GM18502 (cell line): ENCODE data around the gene ETNPPL.

Experiments used
- ATAC-seq: cut with Tn5 transposase; IDR thresholded peaks from one replicate; pipeline ENCODE4 v1.9.1; 2021; ENCODE audit warnings: mild to moderate bottlenecking; ENCODE audit not compliant: unreplicated experiment, poor library complexity

ETNPPL gene

GRCh38 chr4:108702960-108703359, 59.9 kb downstream of the ETNPPL start:
- peak; percentile 58 for ATAC-seq

GRCh38 chr4:108700081-108700757, 62.6 kb downstream of the ETNPPL start:
- no peak for ATAC-seq

- no peak for ATAC-seq
Observed at GRCh38 chr4:108696160-108696559, 66.7 kb downstream of the ETNPPL start.

GRCh38 chr4:108695062-108695461, 67.8 kb downstream of the ETNPPL start:
- ATAC-seq: no peak

DNA sequence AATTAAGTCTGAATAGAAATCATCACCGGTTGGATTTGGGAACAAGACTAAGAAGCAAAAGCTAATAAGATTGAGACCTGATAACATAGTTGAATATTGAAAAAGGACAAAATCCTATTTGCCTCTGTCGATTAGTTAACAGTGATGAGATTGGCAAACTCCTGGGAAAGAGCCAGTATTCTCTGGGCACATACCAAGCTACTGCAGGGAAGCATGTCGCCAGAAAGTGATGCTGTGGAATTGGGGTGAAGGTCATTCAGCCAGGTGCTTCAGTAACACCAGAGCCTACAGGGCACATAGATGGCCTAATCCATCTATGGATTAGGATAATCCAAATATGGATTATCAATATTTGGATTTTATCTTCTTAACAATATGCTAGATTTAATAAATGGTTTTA, 68.4 kb downstream of the ETNPPL start:
- no peak for ATAC-seq

- no peak for ATAC-seq
Observed at GRCh38 chr4:108693819-108694218, 69.0 kb downstream of the ETNPPL start.

DNA sequence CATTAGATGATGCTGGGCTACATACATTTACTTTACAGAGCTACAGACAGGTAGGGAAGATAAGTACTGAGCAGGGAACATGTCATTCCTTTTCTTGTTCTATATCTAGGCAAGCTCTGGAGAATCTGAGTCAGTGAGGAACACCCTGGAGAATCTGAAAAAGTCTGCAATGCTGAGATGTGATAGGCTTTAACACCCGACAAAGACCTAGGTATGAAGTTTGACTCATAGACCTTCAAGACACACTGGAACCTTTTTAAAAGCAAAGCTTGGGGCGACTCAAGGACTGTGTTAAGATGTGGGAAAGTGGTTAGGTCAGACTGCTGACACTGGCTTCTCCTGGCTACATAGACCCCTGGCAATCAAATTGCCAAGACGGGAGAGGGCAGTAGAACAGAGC, 69.6 kb downstream of the ETNPPL start:
- ATAC-seq: no peak
